HUES48 (cell line): ENCODE results near the gene RIOX2.

Experiments
- H3K27ac ChIP-seq: one replicate; pipeline ENCODE4 v1.7.0; 2013; ENCODE audit warnings: low read depth, low read length, inconsistent platforms
- H3K27me3 ChIP-seq: 2 replicates; pipeline ENCODE4 v1.6.1; 2013; ENCODE audit warnings: mild to moderate bottlenecking, low read length; ENCODE audit not compliant: control insufficient read depth, insufficient read depth
- H3K36me3 ChIP-seq: 2 replicates; pipeline ENCODE4 v1.6.1; 2013; ENCODE audit warnings: low read length; ENCODE audit not compliant: control insufficient read depth, insufficient read depth
- H3K4me1 ChIP-seq: 2 replicates; pipeline ENCODE4 v1.6.1; 2013; ENCODE audit warnings: mild to moderate bottlenecking, low read length; ENCODE audit not compliant: control insufficient read depth, insufficient read depth
- H3K4me3 ChIP-seq: 2 replicates; pipeline ENCODE4 v1.5.1; 2013; ENCODE audit warnings: mild to moderate bottlenecking, low read depth, low read length
- H3K9ac ChIP-seq: 2 replicates; pipeline ENCODE4 v1.6.1; 2013; ENCODE audit warnings: mild to moderate bottlenecking, low read depth, low read length, moderate library complexity
- H3K9me3 ChIP-seq: 2 replicates; pipeline ENCODE4 v1.6.1; 2013; ENCODE audit warnings: low read length; ENCODE audit not compliant: control insufficient read depth, insufficient read depth

The RIOX2 gene

GRCh38 chr3:97934980-97935695 is 37.1 kb downstream of the RIOX2 start:
- Histone ChIP-seq H3K4me3 (no peak overlapping the region), H3K9me3 (no peaks in the 10 kb centered on the region), H3K36me3 (peaks cover 11% of the 10 kb centered on the region)

DNA sequence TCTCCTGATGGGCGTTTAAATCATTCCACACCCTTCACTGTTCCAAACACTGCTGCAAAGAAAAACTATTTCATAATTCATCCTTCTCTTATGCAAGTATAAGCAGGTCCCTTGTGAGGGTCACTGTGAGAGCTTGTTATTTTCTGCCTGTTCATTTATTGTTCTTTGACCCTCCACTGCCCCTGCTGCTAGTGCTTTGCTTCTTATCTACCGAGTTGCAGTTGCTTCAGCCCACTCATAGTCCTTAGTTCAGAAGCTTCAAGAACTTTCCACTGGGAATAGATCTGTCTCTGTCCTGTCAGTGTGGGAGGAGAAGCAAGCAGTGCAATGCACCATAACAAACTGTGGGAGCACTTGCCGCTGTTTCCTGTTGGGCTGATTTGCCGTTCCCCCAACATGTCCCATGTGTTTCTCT is 39.8 kb downstream of the RIOX2 start:
- no peak overlapping the region for H3K9ac ChIP-seq
- no peaks in the 10 kb centered on the region for H3K4me1 ChIP-seq
- H3K36me3 ChIP-seq: peaks cover 11% of the 10 kb centered on the region
- H3K9me3 ChIP-seq: no peaks in the 10 kb centered on the region
- H3K27me3 ChIP-seq: no peaks in the 10 kb centered on the region
- H3K4me3 ChIP-seq: no peak overlapping the region
- no peak overlapping the region for H3K27ac ChIP-seq

More at GRCh38 chr3:97934980-97935695, 37.1 kb downstream of the RIOX2 start:
- no peaks in the 10 kb centered on the region for H3K27me3 ChIP-seq
- H3K4me1 ChIP-seq: no peaks in the 10 kb centered on the region
- H3K27ac ChIP-seq: no peak overlapping the region
- no peak overlapping the region for H3K9ac ChIP-seq

GRCh38 chr3:97931218-97931617 is 41.0 kb downstream of the RIOX2 start:
- H3K36me3 ChIP-seq: peaks cover 6% of the 10 kb centered on the region
- no peak overlapping the region for H3K4me3 ChIP-seq
- H3K27ac ChIP-seq: no peak overlapping the region
- H3K4me1 ChIP-seq: no peaks in the 10 kb centered on the region
- no peak overlapping the region for H3K9ac ChIP-seq
- no peaks in the 10 kb centered on the region for H3K27me3 ChIP-seq
- no peaks in the 10 kb centered on the region for H3K9me3 ChIP-seq

DNA sequence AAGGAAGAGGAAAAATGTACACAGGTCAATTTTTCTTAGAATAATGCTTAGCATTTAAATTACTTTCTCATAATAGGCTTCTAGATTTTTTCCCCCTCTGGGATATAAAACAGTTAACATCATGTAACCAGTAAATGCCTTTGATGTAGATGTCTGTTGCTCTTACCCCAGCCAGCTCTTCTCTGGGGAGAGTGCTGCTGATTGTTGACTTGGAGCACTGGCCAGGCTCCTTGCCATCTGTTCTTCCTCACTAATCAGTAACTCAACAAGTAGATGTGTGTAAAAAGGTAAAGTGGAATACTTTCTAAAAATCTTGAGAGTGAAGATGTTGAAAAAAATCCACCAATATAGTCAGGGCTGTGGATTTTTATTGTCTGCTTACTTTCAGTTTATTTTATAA is 42.2 kb downstream of the RIOX2 start:
- no peaks in the 10 kb centered on the region for H3K27me3 ChIP-seq
- H3K4me3 ChIP-seq: no peak overlapping the region
- H3K9ac ChIP-seq: peak overlapping the region; percentile 16; the same call in 1 of the 2 replicates
- H3K27ac ChIP-seq: no peak overlapping the region
- H3K4me1 ChIP-seq: no peaks in the 10 kb centered on the region
- H3K9me3 ChIP-seq: no peaks in the 10 kb centered on the region
- H3K36me3 ChIP-seq: peaks cover 6% of the 10 kb centered on the region

DNA sequence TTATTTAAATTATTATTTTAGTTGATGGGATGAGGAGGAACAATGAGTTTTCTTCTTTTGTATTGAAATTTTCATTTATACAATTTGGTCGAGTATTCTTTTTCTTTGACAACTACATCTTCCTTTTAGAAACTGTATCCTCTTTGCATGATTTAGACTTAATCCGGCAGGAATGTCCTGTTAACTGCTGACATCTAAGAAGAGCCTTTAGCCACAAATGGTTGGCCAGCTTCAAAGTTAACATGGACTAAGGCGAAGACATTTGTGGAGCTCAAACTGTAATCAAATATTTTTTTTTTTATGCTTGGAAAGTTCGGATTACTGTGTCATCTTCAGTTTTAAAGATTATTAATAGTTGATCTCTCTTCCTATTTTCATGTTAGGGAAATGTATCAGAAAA is 43.2 kb downstream of the RIOX2 start:
- Histone ChIP-seq H3K4me1 (no peaks in the 10 kb centered on the region), H3K9me3 (no peaks in the 10 kb centered on the region), H3K9ac (no peak overlapping the region), H3K36me3 (peaks cover 6% of the 10 kb centered on the region), H3K27me3 (no peaks in the 10 kb centered on the region), H3K4me3 (no peak overlapping the region), H3K27ac (no peak overlapping the region)

GRCh38 chr3:97927704-97928103 is 44.5 kb downstream of the RIOX2 start:
- H3K4me1 ChIP-seq: no peaks in the 10 kb centered on the region
- H3K9ac ChIP-seq: no peak overlapping the region
- no peak overlapping the region for H3K27ac ChIP-seq
- 0 out of 2 replicates have a peak, but pooled peaks cover 3% of the 10 kb centered on the region for H3K36me3 ChIP-seq
- no peak overlapping the region for H3K4me3 ChIP-seq
- no peaks in the 10 kb centered on the region for H3K9me3 ChIP-seq
- H3K27me3 ChIP-seq: no peaks in the 10 kb centered on the region

- no peak overlapping the region for H3K9ac ChIP-seq
- no peak overlapping the region for H3K27ac ChIP-seq
- H3K4me3 ChIP-seq: no peak overlapping the region
- H3K4me1 ChIP-seq: no peaks in the 10 kb centered on the region
- H3K9me3 ChIP-seq: no peaks in the 10 kb centered on the region
- H3K36me3 ChIP-seq: peaks cover 6% of the 10 kb centered on the region; the same call in 1 of the 2 replicates
- H3K27me3 ChIP-seq: no peaks in the 10 kb centered on the region
Measured at GRCh38 chr3:97917813-97918536, 54.3 kb downstream of the RIOX2 start.

- Histone ChIP-seq H3K27ac (no peak overlapping the region), H3K36me3 (peaks cover 6% of the 10 kb centered on the region; the same call in 1 of the 2 replicates), H3K9me3 (no peaks in the 10 kb centered on the region), H3K27me3 (no peaks in the 10 kb centered on the region), H3K9ac (no peak overlapping the region), H3K4me3 (no peak overlapping the region), H3K4me1 (no peaks in the 10 kb centered on the region)
Measured at GRCh38 chr3:97916576-97916975, 55.7 kb downstream of the RIOX2 start.

GRCh38 chr3:97914388-97914787 is 57.8 kb downstream of the RIOX2 start:
- Histone ChIP-seq H3K9me3 (no peaks in the 10 kb centered on the region), H3K36me3 (peaks cover 6% of the 10 kb centered on the region; the same call in 1 of the 2 replicates), H3K27ac (no peak overlapping the region), H3K27me3 (no peaks in the 10 kb centered on the region), H3K4me1 (peaks cover 4% of the 10 kb centered on the region; the same call in 1 of the 2 replicates), H3K9ac (no peak overlapping the region), H3K4me3 (no peak overlapping the region)

DNA sequence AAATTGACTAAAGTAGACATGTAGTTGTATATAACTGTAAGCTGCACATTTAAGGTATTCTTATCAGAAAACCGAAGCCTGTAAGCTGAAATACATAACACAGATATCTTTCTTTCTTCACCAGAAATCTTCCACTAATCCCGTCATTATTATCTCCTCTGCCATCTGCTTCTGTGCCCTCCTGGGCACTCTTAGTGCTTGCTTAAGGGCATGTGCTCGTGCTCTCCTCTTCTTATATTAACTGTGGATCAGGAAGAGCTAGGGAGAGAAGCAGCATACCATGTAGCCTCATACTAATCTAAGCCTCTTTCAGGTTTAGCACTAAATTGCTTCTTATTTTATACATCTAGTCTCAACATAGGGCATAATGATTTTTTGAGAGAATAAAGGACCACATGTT is 60.8 kb downstream of the RIOX2 start:
- H3K4me3 ChIP-seq: no peak overlapping the region
- no peak overlapping the region for H3K9ac ChIP-seq
- no peaks in the 10 kb centered on the region for H3K27me3 ChIP-seq
- H3K36me3 ChIP-seq: 0 out of 2 replicates have a peak, but pooled peaks cover 3% of the 10 kb centered on the region
- H3K4me1 ChIP-seq: peaks cover 4% of the 10 kb centered on the region; the same call in 1 of the 2 replicates
- no peaks in the 10 kb centered on the region for H3K9me3 ChIP-seq
- H3K27ac ChIP-seq: no peak overlapping the region

GRCh38 chr3:97910931-97911351 is 61.3 kb downstream of the RIOX2 start:
- Histone ChIP-seq H3K27ac (no peak overlapping the region), H3K4me3 (no peak overlapping the region), H3K9me3 (no peaks in the 10 kb centered on the region), H3K27me3 (no peaks in the 10 kb centered on the region), H3K36me3 (0 out of 2 replicates have a peak, but pooled peaks cover 3% of the 10 kb centered on the region), H3K4me1 (peaks cover 4% of the 10 kb centered on the region; the same call in 1 of the 2 replicates), H3K9ac (no peak overlapping the region)
